Fibroblast of lung (primary cell): ENCODE measurements around the gene OXLD1. TPM values are rescaled to one million over a fixed set of nuclear protein-coding genes. Genes with fewer than 3 reads are reported as not detected.

Source experiments
- DNase-seq, 2 donors: peaks; one replicate each; pipeline versions ENCODE4 v3.0.0 to v3.0.0-alpha.2; 2010; ENCODE audit warnings: low read depth in 2 of 2
- H2AFZ ChIP-seq: 2 replicates; pipeline ENCODE4 v1.5.1; 2012; ENCODE audit warnings: low read length, control low read depth, inconsistent platforms
- H3K27ac ChIP-seq: 2 replicates; pipeline ENCODE4 v1.5.1; 2011; ENCODE audit warnings: low read length, control low read depth; ENCODE audit not compliant: insufficient read depth
- H3K27me3 ChIP-seq: 2 replicates; pipeline ENCODE4 v1.5.1; 2011; ENCODE audit warnings: mild to moderate bottlenecking, low read length; ENCODE audit not compliant: control insufficient read depth, insufficient read depth
- H3K36me3 ChIP-seq: 2 replicates; pipeline ENCODE4 v1.5.1; 2011; ENCODE audit warnings: low read length; ENCODE audit not compliant: control insufficient read depth, insufficient read depth
- H3K4me1 ChIP-seq: 2 replicates; pipeline ENCODE4 v1.5.1; 2011; ENCODE audit warnings: low read length; ENCODE audit not compliant: control insufficient read depth, insufficient read depth; ENCODE audit errors: extremely low read depth
- H3K4me2 ChIP-seq: 2 replicates; pipeline ENCODE4 v1.5.1; 2011; ENCODE audit warnings: low read length, control low read depth; ENCODE audit not compliant: insufficient read depth; ENCODE audit errors: extremely low read depth
- H3K4me3 ChIP-seq, 4 experiments: fragments of 200-600 bp in 1 of 4; sonication (generic) in 1 of 4; replicated peaks in 1 of 4; 2 replicates each; pipeline ENCODE4 v1.5.1; 2011 to 2016; ENCODE audit warnings: low read length in 4 of 4, low read depth in 3 of 4, mild to moderate bottlenecking in 3 of 4, control low read depth in 2 of 4, inconsistent platforms in 1 of 4, mixed read lengths in 1 of 4; ENCODE audit not compliant: insufficient read depth in 1 of 4; ENCODE audit errors: control extremely low read depth in 1 of 4
- H3K79me2 ChIP-seq: 2 replicates; pipeline ENCODE4 v1.5.1; 2012; ENCODE audit warnings: mild to moderate bottlenecking, low read length, inconsistent platforms; ENCODE audit not compliant: control insufficient read depth, insufficient read depth
- H3K9ac ChIP-seq: 2 replicates; pipeline ENCODE4 v1.5.1; 2011; ENCODE audit warnings: mild to moderate bottlenecking, low read length, control low read depth; ENCODE audit not compliant: insufficient read depth
- H3K9me3 ChIP-seq: 2 replicates; pipeline ENCODE4 v1.5.1; 2012; ENCODE audit warnings: low read depth, low read length; ENCODE audit not compliant: control insufficient read depth, insufficient read depth
- H4K20me1 ChIP-seq: 2 replicates; pipeline ENCODE4 v1.5.1; 2011; ENCODE audit warnings: low read length; ENCODE audit not compliant: control insufficient read depth, insufficient read depth; ENCODE audit errors: extremely low read depth
- CTCF ChIP-seq, 2 donors: IDR thresholded peaks in 1 of 2; conservative IDR thresholded peaks in 1 of 2; 1 replicate in 1 of 2; 2 replicates in 1 of 2; pipeline ENCODE4 v1.5.1; 2011 to 2012; ENCODE audit warnings: low read length in 2 of 2, control low read depth in 1 of 2, inconsistent platforms in 1 of 2, low read depth in 1 of 2, mild to moderate bottlenecking in 1 of 2
- EZH2 ChIP-seq: IDR thresholded peaks from 2 replicates; pipeline ENCODE4 v1.5.1; 2012; ENCODE audit warnings: low read length, control low read depth, mild to moderate bottlenecking; ENCODE audit errors: missing control alignments
- polyA plus RNA-seq, 2 donors: library from polyadenylated mRNA; depleted of rRNA in 1 of 2; stranded (reverse) in 1 of 2; unstranded in 1 of 2; fragments of >200 nt; gene quantifications; 2 replicates each; pipeline ENCODE4 v1.2.1, GENCODE V29; 2011 to 2012; ENCODE audit warnings: missing spikeins in 1 of 2
- total RNA-seq: library from RNA; depleted of rRNA; stranded (reverse); fragments of >200 nt; gene quantifications from 2 replicates; pipeline ENCODE4 v1.2.1, GENCODE V29; 2014

OXLD1 gene
- total and polyA plus RNA-seq, 2 donors (not counting 1 experiment from before 2014, with no cell fraction given), result 11.6 to 45.6 TPM

- H3K27ac ChIP-seq, result no peak overlapping the region
- no peaks in the 10 kb centered on the region for H3K9me3 ChIP-seq
- TF ChIP-seq EZH2 (no peak), CTCF (conservative IDR thresholded peaks at IDR 0.05 in 1 of 2, IDR thresholded peaks at IDR 0.05 in 1 of 2; ENCODE audit: low read depth in 1 of 2, low read length in 2 of 2) (no peak)
- no peak overlapping the region for H2AFZ ChIP-seq
- no peaks in the 10 kb centered on the region for H3K27me3 ChIP-seq
- H3K36me3 ChIP-seq, result peaks cover 22% of the 10 kb centered on the region
- H3K4me2 ChIP-seq, result no peak overlapping the region
- peaks cover 19% of the 10 kb centered on the region for H3K4me1 ChIP-seq
- no peak overlapping the region for H3K9ac ChIP-seq
- no peaks in the 10 kb centered on the region for H4K20me1 ChIP-seq
- peaks cover 26% of the 10 kb centered on the region for H3K79me2 ChIP-seq
- H3K4me3 ChIP-seq, result no peak overlapping the region
- no peak for DNase-seq
Measured at GRCh38 chr17:81706757-81707624, 40.6 kb upstream of the OXLD1 start.

GRCh38 chr17:81706232-81706611 is 39.8 kb upstream of the OXLD1 start:
- no peak overlapping the region for H3K9ac ChIP-seq
- peaks cover 23% of the 10 kb centered on the region for H3K4me1 ChIP-seq
- H3K27ac ChIP-seq, result no peak overlapping the region
- peaks cover 34% of the 10 kb centered on the region for H3K79me2 ChIP-seq
- H2AFZ ChIP-seq, result no peak overlapping the region
- DNase-seq, result no peak
- H3K4me3 ChIP-seq, result no peak overlapping the region
- H3K36me3 ChIP-seq, result peaks cover 28% of the 10 kb centered on the region
- no peaks in the 10 kb centered on the region for H3K27me3 ChIP-seq
- H3K9me3 ChIP-seq, result no peaks in the 10 kb centered on the region
- no peak overlapping the region for H3K4me2 ChIP-seq
- no peak for TF ChIP-seq EZH2
- TF ChIP-seq CTCF (conservative IDR thresholded peaks at IDR 0.05 in 1 of 2, IDR thresholded peaks at IDR 0.05 in 1 of 2; ENCODE audit: low read depth in 1 of 2, low read length in 2 of 2), result no peak
- no peaks in the 10 kb centered on the region for H4K20me1 ChIP-seq

- no peak overlapping the region for H3K27ac ChIP-seq
- H3K4me1 ChIP-seq, result peaks cover 19% of the 10 kb centered on the region
- no peaks in the 10 kb centered on the region for H3K27me3 ChIP-seq
- no peak overlapping the region for H3K4me2 ChIP-seq
- no peak overlapping the region for H3K9ac ChIP-seq
- TF ChIP-seq EZH2 (no peak), CTCF (conservative IDR thresholded peaks at IDR 0.05 in 1 of 2, IDR thresholded peaks at IDR 0.05 in 1 of 2; ENCODE audit: low read depth in 1 of 2, low read length in 2 of 2) (no peak)
- H3K4me3 ChIP-seq, result no peak overlapping the region
- peaks cover 34% of the 10 kb centered on the region for H3K36me3 ChIP-seq
- H2AFZ ChIP-seq, result no peak overlapping the region
- peaks cover 39% of the 10 kb centered on the region for H3K79me2 ChIP-seq
- H3K9me3 ChIP-seq, result no peaks in the 10 kb centered on the region
- DNase-seq, result no peak
- no peaks in the 10 kb centered on the region for H4K20me1 ChIP-seq
Measured at GRCh38 chr17:81705518-81706231, 39.3 kb upstream of the OXLD1 start.
